ENCODE results near the gene RAP1B.

Gene RAP1B

DNA sequence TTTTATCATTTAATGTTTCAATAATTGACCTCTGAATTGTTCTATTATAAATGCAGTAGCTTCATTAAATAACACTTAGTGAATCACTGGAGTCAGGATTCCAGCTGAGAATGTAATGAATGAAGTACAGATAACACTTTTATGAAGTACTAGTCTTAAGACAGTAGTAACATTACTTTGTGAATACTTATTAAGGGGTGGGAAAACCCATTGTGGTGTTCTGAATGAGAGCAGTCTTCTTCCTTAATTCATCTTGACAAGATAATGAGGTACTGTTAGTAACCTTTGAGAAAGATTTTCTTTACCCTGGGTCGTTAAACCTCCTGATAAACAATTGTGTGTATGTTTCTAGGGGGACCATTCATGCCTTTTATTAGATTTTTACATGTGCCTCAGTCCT is 88.8 kb downstream of the RAP1B start:
- DNase-seq (ENCODE audit: low read depth in 2 of 2): no peak
